NCI-H510A treated with DMSO at 0.1 percent for 48 hours (cell line): ENCODE measurements around the gene THAP5.

ENCODE experiments used
- DNase-seq: peaks from one replicate; lab custom pipeline; 2025; lab: John Stamatoyannopoulos, UW

The THAP5 gene

GRCh38 chr7:108533712-108534111, 35.8 kb downstream of the THAP5 start:
- DNase-seq, result no peak

GRCh38 chr7:108529341-108529740, 40.2 kb downstream of the THAP5 start:
- DNase-seq, result no peak

DNA sequence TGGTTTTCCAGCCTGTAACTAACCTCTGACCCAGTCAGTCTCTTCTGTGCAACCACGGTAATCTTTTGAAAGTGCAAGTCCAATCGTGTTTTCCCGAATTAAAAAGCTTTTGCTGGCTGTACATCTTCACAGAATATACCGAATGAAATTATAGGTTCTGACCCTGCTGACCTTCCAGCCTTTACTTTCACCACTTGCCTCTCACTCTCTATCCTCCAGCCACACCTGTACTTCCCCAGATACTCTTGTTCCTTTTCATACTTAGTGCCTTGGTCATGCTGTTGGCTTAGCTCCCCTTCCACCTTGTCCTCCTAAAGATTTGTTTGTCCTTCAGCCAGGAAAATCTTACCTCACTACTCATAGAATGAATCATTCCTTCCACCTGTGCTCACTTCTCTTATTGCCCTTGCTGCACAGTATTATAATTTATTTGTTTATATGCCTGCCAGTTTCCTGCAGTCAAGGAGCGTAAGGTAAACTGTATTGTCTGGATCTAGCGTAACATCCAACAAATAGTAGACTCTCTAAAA, 41.3 kb downstream of the THAP5 start:
- DNase-seq, result no peak

DNA sequence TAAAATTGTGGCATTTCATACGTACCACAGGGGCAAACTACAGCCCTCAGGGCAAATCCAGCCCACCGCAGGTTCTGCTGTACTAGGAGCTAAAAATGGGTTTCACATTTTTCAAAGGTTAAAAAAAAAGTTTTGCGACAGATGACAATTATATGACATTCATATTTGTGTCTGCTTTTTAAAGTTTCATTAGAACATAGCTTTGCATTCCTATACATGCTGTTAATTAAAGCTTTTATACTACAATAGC, 42.8 kb downstream of the THAP5 start:
- DNase-seq, result no peak

DNA sequence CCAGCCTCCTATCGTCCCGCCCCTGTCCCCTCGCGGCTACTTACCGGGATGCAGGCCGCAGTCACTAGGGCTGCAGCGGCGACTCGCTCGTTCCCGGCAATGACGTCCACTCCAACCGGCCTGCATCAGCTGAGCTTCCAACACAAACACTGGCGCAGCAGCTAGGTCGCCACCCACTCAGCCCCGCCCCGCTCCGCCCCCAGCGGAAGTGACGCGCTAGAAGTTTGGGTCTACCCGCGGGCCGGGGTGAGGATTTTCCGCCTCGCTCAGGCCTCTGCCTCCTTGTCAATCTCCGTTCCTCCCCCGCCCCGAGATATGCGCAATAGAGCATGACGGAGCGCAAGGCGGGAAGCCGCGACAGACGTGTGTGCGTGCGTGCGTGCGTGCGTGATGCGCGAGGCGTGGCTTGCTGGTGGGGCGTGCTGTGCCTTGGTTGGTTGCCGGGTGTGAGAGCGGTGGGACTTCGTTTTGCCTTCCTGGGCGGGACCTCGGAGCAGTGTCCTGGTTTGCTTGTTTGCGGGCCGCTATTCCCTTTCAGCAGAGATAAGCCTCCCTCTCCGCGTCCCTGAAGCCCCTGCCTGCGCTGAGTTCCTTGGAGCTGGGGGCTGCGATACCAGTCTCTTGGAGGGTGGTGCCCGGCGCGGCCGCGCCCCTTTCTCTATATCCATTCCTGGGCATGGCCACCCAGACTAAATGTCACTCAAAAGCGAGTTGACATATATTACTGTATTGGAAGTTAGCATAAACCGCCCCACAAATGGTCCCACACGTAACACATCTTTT, 43.3 kb downstream of the THAP5 start, which contains the start of gene PNPLA8:
Gene PNPLA8, minus strand, starts transcription at position 151 of the 783 bp plus-strand sequence. CDS start 10,644 bp downstream, outside the sequence.
- DNase-seq, result peak; percentile 98

GRCh38 chr7:108525327-108525984, 44.0 kb downstream of the THAP5 start:
- DNase-seq, result peak; percentile 53

DNA sequence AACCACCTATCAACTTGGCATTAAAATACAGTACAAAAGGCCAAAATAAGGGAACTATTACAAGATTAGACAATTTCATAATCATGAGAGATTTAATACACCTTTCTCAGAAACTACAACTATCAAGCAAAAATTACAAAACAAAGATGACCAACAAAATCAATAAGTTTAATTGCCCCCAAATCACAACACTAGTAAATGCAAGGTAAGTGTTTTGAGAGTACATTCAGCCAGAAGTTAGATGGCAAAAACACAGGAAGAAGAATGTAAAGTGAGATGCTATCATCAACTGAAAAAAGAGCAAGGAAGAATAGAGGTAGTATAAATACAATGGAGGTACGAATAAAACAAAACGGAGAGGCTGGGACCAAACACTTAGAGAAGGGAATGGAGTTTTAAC, 46.7 kb downstream of the THAP5 start:
- no peak for DNase-seq

GRCh38 chr7:108517951-108518350, 51.6 kb downstream of the THAP5 start:
- no peak for DNase-seq

DNA sequence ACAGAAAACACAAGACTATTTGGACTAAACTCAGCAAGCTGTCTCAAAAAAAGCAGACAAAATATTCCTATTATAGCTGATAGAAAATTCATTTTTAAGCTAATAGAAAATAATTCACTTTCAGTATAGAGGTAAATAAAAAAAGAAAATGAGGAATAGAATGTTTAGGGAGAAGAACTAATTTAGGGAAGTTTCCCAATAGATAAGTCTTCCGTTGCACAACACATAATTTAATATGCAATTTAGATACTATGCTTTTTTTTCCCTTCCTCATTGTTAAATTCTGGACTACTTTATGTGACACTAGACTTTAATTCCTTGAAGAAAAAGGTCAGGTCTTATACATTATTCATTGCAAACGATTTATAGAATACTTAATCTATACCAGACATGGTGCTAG, 53.9 kb downstream of the THAP5 start:
- DNase-seq, result no peak

- DNase-seq, result no peak
Observed at GRCh38 chr7:108515013-108515412, 54.5 kb downstream of the THAP5 start.
